Activated CD8-positive, alpha-beta T cell treated with anti-CD3 and anti-CD28 coated beads for 36 hours (primary cell): Measurements from ENCODE around the gene TMEM269. TPM values are rescaled to one million over a fixed set of nuclear protein-coding genes. Genes with fewer than 3 reads are reported as not detected.

Source experiments
- ATAC-seq: fragments of 200-7000 bp; cut with Tn5 transposase; one replicate; pipeline ENCODE4 v1.10.0; 2021; ENCODE audit warnings: mild to moderate bottlenecking, moderate library complexity
- CTCF ChIA-PET: fragments of 350-600 bp; sonication (Branson Sonifier 250); formaldehyde crosslinking; loops from one replicate; lab custom pipeline; 2021; ENCODE audit warnings: antibody characterized with exemption; lab: Charles Lee
- POLR2A ChIA-PET: fragments of 350-600 bp; sonication (Branson Sonifier 250); formaldehyde crosslinking; loops from one replicate; lab custom pipeline; 2021; ENCODE audit warnings: antibody characterized with exemption; lab: Charles Lee
- DNase-seq: peaks from one replicate; pipeline ENCODE4 v3.0.0-alpha.2; 2020
- H3K27ac Mint-ChIP-seq: one replicate; pipeline ENCODE4 v1.8.0; 2021; ENCODE audit warnings: mild to moderate bottlenecking, mixed read lengths
- H3K27me3 Mint-ChIP-seq: one replicate; pipeline ENCODE4 v1.8.0; 2021; ENCODE audit warnings: mixed read lengths
- H3K36me3 Mint-ChIP-seq: one replicate; pipeline ENCODE4 v1.8.0; 2021; ENCODE audit warnings: low read depth, mixed read lengths
- H3K4me1 Mint-ChIP-seq: one replicate; pipeline ENCODE4 v1.8.0; 2021; ENCODE audit warnings: low read depth, mixed read lengths
- H3K4me3 Mint-ChIP-seq: one replicate; pipeline ENCODE4 v1.8.0; 2021; ENCODE audit warnings: mild to moderate bottlenecking, moderate library complexity, mixed read lengths
- H3K9me3 Mint-ChIP-seq: one replicate; pipeline ENCODE4 v1.8.0; 2021; ENCODE audit warnings: mixed read lengths
- intact Hi-C: fragments of 100-400 bp; cut with micrococcal nuclease; formaldehyde crosslinking; loops from one replicate; pipeline ENCODE4 v1.10.0; 2022
- total RNA-seq, 2 experiments: library from RNA; stranded (reverse); gene quantifications; one replicate each; pipeline ENCODE4 v1.2.3, GENCODE V29; 2021
- TF ChIP-seq, protein P1 (sequence below): fragments of 200-600 bp; IDR thresholded peaks from one replicate; pipeline ENCODE4 v1.8.0; 2022; ENCODE audit warnings: antibody characterized with exemption, mild to moderate bottlenecking

TMEM269 gene
- total RNA-seq, 2 experiments from 2014 or later, result 0.22 to 0.32 TPM

DNA sequence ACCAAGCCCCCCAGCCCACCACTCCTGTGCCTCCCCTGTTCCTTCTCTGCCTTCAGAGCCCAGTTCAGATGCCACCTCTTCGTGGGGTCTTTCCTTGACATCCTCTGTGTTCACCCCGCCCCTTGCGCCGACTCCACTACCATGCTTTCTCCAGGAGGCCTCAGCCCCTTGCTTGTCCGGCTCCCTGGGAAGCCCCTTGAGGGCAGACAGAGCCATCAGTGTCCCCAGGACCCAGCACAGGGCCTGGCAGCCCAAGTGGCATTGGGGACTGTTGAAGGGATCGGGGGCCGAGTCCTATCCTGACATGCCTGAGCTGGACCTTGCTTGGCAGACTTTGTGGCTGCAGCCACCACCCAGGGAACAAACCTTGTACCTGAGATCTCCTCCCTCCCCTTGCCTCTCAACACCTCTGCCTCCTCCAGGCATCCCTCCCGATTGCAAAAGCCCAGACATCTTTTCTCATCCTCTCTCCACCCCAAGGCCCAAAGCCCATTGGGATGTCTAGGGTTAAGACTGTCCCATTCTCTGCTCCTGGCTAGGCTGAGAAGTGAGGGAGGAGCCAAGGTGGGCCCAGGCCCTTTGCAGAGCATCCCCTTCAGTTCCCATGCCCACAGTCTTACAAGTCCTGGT, 48.1 kb upstream of the TMEM269 start:
- no peaks in the 10 kb centered on the region for H3K27me3 Mint-ChIP-seq
- H3K36me3 Mint-ChIP-seq, result no peaks in the 10 kb centered on the region
- no peak overlapping the region for H3K27ac Mint-ChIP-seq
- intact Hi-C loops, result no loop called here
- ChIA-PET POLR2A (no interaction called here), CTCF (no interaction called here)
- H3K4me3 Mint-ChIP-seq, result no peak overlapping the region
- H3K4me1 Mint-ChIP-seq, result peaks cover 7% of the 10 kb centered on the region
- TF ChIP-seq, protein P1, sequence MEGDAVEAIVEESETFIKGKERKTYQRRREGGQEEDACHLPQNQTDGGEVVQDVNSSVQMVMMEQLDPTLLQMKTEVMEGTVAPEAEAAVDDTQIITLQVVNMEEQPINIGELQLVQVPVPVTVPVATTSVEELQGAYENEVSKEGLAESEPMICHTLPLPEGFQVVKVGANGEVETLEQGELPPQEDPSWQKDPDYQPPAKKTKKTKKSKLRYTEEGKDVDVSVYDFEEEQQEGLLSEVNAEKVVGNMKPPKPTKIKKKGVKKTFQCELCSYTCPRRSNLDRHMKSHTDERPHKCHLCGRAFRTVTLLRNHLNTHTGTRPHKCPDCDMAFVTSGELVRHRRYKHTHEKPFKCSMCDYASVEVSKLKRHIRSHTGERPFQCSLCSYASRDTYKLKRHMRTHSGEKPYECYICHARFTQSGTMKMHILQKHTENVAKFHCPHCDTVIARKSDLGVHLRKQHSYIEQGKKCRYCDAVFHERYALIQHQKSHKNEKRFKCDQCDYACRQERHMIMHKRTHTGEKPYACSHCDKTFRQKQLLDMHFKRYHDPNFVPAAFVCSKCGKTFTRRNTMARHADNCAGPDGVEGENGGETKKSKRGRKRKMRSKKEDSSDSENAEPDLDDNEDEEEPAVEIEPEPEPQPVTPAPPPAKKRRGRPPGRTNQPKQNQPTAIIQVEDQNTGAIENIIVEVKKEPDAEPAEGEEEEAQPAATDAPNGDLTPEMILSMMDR, result no peak
- no peaks in the 10 kb centered on the region for H3K9me3 Mint-ChIP-seq
- ATAC-seq, result no peak
- DNase-seq, result no peak

DNA sequence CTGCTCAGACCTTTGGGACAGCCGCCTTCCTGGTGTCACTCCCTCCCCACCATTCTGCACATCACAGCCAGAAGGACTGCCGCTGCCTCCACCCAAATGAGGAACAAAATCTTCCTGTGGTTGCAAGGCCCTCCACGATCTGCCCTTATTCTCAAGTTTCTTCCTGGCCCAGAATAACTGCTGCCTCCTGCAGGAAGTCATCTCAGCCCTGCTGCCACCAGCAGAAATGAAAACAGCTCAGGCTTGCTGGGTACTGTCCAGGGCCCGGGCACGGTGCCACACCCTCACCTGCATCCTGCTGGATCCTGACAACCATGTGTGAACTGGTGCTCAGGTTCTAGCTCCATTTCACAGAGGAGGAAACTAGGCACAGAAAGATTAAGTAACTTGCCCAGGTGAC, 47.5 kb upstream of the TMEM269 start:
- ChIA-PET CTCF (no interaction called here), POLR2A (no interaction called here)
- intact Hi-C loops, result no loop called here
- ATAC-seq (no peak), DNase-seq (no peak)
- no peaks in the 10 kb centered on the region for H3K27me3 Mint-ChIP-seq
- peaks cover 7% of the 10 kb centered on the region for H3K4me1 Mint-ChIP-seq
- no peaks in the 10 kb centered on the region for H3K36me3 Mint-ChIP-seq
- no peaks in the 10 kb centered on the region for H3K9me3 Mint-ChIP-seq
- no peak overlapping the region for H3K27ac Mint-ChIP-seq
- no peak overlapping the region for H3K4me3 Mint-ChIP-seq
- TF ChIP-seq, protein P1, result no peak

DNA sequence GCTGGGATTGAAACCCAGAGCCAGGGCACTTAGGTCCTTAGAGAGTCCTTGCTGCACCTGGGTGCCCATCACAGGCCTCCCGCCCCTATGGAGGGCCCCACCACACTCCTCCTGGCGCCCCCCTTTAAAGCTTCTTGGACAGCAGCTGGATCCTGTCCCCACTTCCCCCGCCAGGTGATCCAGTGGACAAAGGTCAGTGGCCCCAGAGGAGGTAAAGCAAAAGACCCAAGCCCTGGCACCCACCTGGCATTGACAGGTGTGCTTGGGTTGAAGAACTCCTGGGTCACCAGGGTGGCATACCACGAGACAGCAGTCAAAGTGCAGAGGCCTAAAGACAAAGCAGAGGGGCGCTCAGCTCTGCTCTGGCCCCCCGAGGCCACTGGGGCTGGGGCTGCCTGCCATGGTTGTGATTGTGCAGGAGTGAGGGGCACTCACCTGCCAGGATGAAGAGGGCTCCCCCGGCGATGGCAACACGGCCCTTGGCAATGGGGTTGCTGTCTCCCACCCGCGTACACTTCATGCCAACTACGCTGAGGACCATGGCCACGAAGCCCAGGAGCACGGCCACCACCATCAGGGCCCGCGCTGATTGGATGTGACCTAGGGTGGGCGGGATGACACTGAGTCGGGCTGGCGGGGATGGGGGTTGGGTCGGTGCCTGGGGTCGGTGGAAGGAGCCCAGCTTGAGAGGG, 46.7 kb upstream of the TMEM269 start:
- no peaks in the 10 kb centered on the region for H3K27me3 Mint-ChIP-seq
- TF ChIP-seq, protein P1, result no peak
- H3K9me3 Mint-ChIP-seq, result no peaks in the 10 kb centered on the region
- H3K36me3 Mint-ChIP-seq, result no peaks in the 10 kb centered on the region
- no peak for ATAC-seq
- intact Hi-C loops, result no loop called here
- POLR2A ChIA-PET, result no interaction called here
- H3K4me3 Mint-ChIP-seq, result no peak overlapping the region
- peaks cover 7% of the 10 kb centered on the region for H3K4me1 Mint-ChIP-seq
- no peak for DNase-seq
- CTCF ChIA-PET, result interaction anchor here (0.6 to 1.1 kb wide), 2 partner anchors 9 to 563 kb away, joined by 3 read pairs; no protein-coding TSS in a partner anchor
- no peak overlapping the region for H3K27ac Mint-ChIP-seq

DNA sequence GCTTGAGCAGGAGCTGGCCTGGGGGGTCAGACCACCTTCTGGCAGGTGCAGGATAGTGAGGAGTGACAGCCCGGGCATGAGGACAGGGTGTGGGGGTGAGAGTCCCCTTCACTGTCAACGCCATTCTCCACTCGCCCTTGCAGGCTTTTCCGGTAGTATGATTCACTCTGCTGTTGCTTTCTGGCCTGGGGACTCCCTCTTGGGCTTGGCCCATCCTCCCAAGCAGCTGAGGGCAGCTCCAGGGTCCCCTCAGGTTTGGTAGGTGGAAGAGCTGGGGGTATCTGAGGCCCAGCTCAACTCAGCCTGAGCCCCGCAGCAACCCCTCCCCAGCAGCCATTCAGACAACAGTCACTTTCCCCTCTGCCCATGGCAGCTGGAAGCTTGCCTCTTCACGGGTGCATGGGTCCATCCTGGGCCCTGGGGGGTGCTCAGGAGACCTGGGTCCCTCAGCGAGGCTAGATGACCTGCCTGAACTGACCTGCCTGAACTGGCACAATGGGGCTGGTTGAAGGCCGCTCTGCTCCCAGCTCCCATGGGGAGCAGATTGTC, 46.0 kb upstream of the TMEM269 start:
- CTCF ChIA-PET, result interaction anchor here (0.6 to 1.1 kb wide), 2 partner anchors 8 to 564 kb away, joined by 3 read pairs; no protein-coding TSS in a partner anchor
- POLR2A ChIA-PET, result interaction anchor here (1.3 kb wide), 1 partner anchor 20 kb away, joined by 4 read pairs; no protein-coding TSS in a partner anchor

More for the DNA sequence above, 46.0 kb upstream of the TMEM269 start:
- no peaks in the 10 kb centered on the region for H3K9me3 Mint-ChIP-seq
- H3K36me3 Mint-ChIP-seq, result no peaks in the 10 kb centered on the region
- H3K27ac Mint-ChIP-seq, result no peak overlapping the region
- TF ChIP-seq, protein P1, result no peak
- ATAC-seq, result no peak
- H3K4me1 Mint-ChIP-seq, result peaks cover 7% of the 10 kb centered on the region
- intact Hi-C loops, result no loop called here
- no peak for DNase-seq
- no peaks in the 10 kb centered on the region for H3K27me3 Mint-ChIP-seq
- H3K4me3 Mint-ChIP-seq, result no peak overlapping the region
